Aorta (tissue), 5 donors: ENCODE measurements around the gene ANK2. TPM values are rescaled to one million over a fixed set of nuclear protein-coding genes. Genes with fewer than 3 reads are reported as not detected.

ENCODE experiments used
- ATAC-seq: fragments of 200-7000 bp; cut with Tn5 transposase; one replicate; pipeline ENCODE4 v1.9.1; 2022; ENCODE audit warnings: moderate library complexity; ENCODE audit not compliant: low FRiP score
- DNase-seq, 2 donors: peaks; one replicate each; pipeline ENCODE4 v3.0.0-alpha.2; 2020
- H3K27ac ChIP-seq, 2 donors: one replicate each; pipeline ENCODE4 v1.5.1; 2013; ENCODE audit warnings: low read length in 2 of 2, mild to moderate bottlenecking in 2 of 2, moderate library complexity in 2 of 2, control low read depth in 1 of 2, inconsistent platforms in 1 of 2, low read depth in 1 of 2
- H3K27me3 ChIP-seq, 2 donors: one replicate each; pipeline ENCODE4 v1.6.1; 2013; ENCODE audit warnings: control low read depth in 1 of 2, low read length in 1 of 2, mild to moderate bottlenecking in 1 of 2, moderate library complexity in 1 of 2; ENCODE audit not compliant: insufficient read depth in 2 of 2, control insufficient read depth in 1 of 2
- H3K36me3 ChIP-seq, 2 donors: one replicate each; pipeline ENCODE4 v1.6.1; 2013; ENCODE audit warnings: control low read depth in 1 of 2, low read length in 1 of 2, mild to moderate bottlenecking in 1 of 2; ENCODE audit not compliant: insufficient read depth in 2 of 2, control insufficient read depth in 1 of 2
- H3K4me1 ChIP-seq, 2 donors: one replicate each; pipeline ENCODE4 v1.6.1; 2013; ENCODE audit warnings: low read length in 2 of 2, control low read depth in 1 of 2, mild to moderate bottlenecking in 1 of 2, moderate library complexity in 1 of 2; ENCODE audit not compliant: insufficient read depth in 2 of 2, control insufficient read depth in 1 of 2
- H3K4me3 ChIP-seq, 2 donors: one replicate each; pipeline ENCODE4 v1.5.1; 2013; ENCODE audit warnings: low read length in 2 of 2, control low read depth in 1 of 2, mild to moderate bottlenecking in 1 of 2
- H3K9me3 ChIP-seq: one replicate; pipeline ENCODE4 v1.6.1; 2013; ENCODE audit warnings: mild to moderate bottlenecking, low read length; ENCODE audit not compliant: control insufficient read depth
- WGBS, 2 donors: extraction: QIAGEN DNeasy Blood & Tissue Kit; methylation state at CpG; one replicate each; pipeline ENCODE4 v1.1.7; 2013; 5-methylcytosine and 5-hydroxymethylcytosine counted together
- intact Hi-C, 2 donors: fragments of 100-400 bp; cut with DNase I; formaldehyde crosslinking; loops; one replicate each; pipeline versions ENCODE4 v1.14.2 to v1.15.0; 2022
- polyA plus RNA-seq, 2 donors: library from polyadenylated mRNA; stranded (reverse); fragments of 200-250 nt; gene quantifications; one replicate each; pipeline ENCODE4 v1.2.3, GENCODE V29; 2013
- total RNA-seq, 2 donors: library from RNA; stranded (reverse); fragmentation: NEBNext Ultra II Directional; extraction: Animal tissue kit (Norgen Biotek cat#: 25700); gene quantifications; one replicate each; pipeline ENCODE4 v1.2.1, GENCODE V29; 2021
- donor health status: healthy with polysubstance abuse.
- donor health status: Bipolar disorder and iron deficiency.
- donor health status: DM: no; HTN: no; CAD: no.
- donor health status: DM: no; HTN: no; CAD: no.
- donor health status: DM: yes; HTN: yes; CAD: no.

Gene ANK2
- total and polyA plus RNA-seq, 4 donors, result 1.6 to 117 (median 36.6) TPM

GRCh38 chr4:113332701-113333100 is 283.2 kb downstream of the ANK2 start:
- no peak overlapping the region for H3K4me3 ChIP-seq
- ATAC-seq (no peak), DNase-seq (no peak)
- intact Hi-C loops, result no loop called here
- no peaks in the 10 kb centered on the region for H3K27me3 ChIP-seq
- no peaks in the 10 kb centered on the region for H3K9me3 ChIP-seq
- WGBS, 2 donors, result 89 to 93% methylated on average over 5 of the region's 5 CpGs
- H3K36me3 ChIP-seq, result peaks cover 2 to 3% of the 10 kb centered on the region in 2 donors
- H3K27ac ChIP-seq, result no peak overlapping the region
- no peaks in the 10 kb centered on the region for H3K4me1 ChIP-seq

GRCh38 chr4:113335746-113336145 is 286.3 kb downstream of the ANK2 start:
- no peak overlapping the region for H3K27ac ChIP-seq
- intact Hi-C loops, result no loop called here
- no peak overlapping the region for H3K4me3 ChIP-seq
- ATAC-seq (no peak), DNase-seq (no peak)
- WGBS, 2 donors, result 93 to 95% methylated on average over 10 of the region's 10 CpGs
- peaks cover 2 to 3% of the 10 kb centered on the region in 2 donors for H3K36me3 ChIP-seq
- no peaks in the 10 kb centered on the region for H3K4me1 ChIP-seq
- no peaks in the 10 kb centered on the region for H3K9me3 ChIP-seq
- no peaks in the 10 kb centered on the region for H3K27me3 ChIP-seq

- Histone ChIP-seq H3K27ac (no peak overlapping the region), H3K4me3 (no peak overlapping the region), H3K4me1 (no peaks in the 10 kb centered on the region), H3K36me3 (peaks cover 2% of the 10 kb centered on the region in 2 donors), H3K9me3 (no peaks in the 10 kb centered on the region), H3K27me3 (no peaks in the 10 kb centered on the region)
- WGBS, 2 donors, result 88 to 92% methylated on average over 2 of the region's 2 CpGs
- intact Hi-C loops, result no loop called here
- no peak for DNase-seq
- ATAC-seq, result no peak
Observed at GRCh38 chr4:113336556-113336955, 287.1 kb downstream of the ANK2 start.

- intact Hi-C loops, result no loop called here
- peaks cover 0 to 3% of the 10 kb centered on the region in 2 donors for H3K36me3 ChIP-seq
- H3K9me3 ChIP-seq, result no peaks in the 10 kb centered on the region
- no peak for ATAC-seq
- H3K4me1 ChIP-seq, result no peaks in the 10 kb centered on the region
- WGBS, 2 donors, result 65 to 71% methylated on average over 4 of the region's 4 CpGs
- no peaks in the 10 kb centered on the region for H3K27me3 ChIP-seq
- no peak for DNase-seq
- H3K4me3 ChIP-seq, result no peak overlapping the region
- no peak overlapping the region for H3K27ac ChIP-seq
Observed at GRCh38 chr4:113339430-113339813, 290.0 kb downstream of the ANK2 start.

- Histone ChIP-seq H3K36me3 (peaks cover 0 to 2% of the 10 kb centered on the region in 2 donors), H3K4me1 (no peaks in the 10 kb centered on the region), H3K4me3 (no peak overlapping the region), H3K27ac (no peak overlapping the region), H3K27me3 (no peaks in the 10 kb centered on the region), H3K9me3 (no peaks in the 10 kb centered on the region)
- ATAC-seq (no peak), DNase-seq (no peak)
- intact Hi-C loops, result no loop called here
- WGBS, 2 donors, result 93 to 95% methylated on average over 3 of the region's 3 CpGs
Observed at GRCh38 chr4:113344100-113344499, 294.6 kb downstream of the ANK2 start.

- Histone ChIP-seq H3K4me3 (no peak overlapping the region), H3K27ac (no peak overlapping the region), H3K9me3 (no peaks in the 10 kb centered on the region), H3K4me1 (no peaks in the 10 kb centered on the region), H3K36me3 (peaks cover 0 to 2% of the 10 kb centered on the region in 2 donors), H3K27me3 (no peaks in the 10 kb centered on the region)
- intact Hi-C loops, result no loop called here
- DNase-seq (no peak), ATAC-seq (no peak)
- WGBS, 2 donors, result 50 to 51% methylated on average over 2 of the region's 2 CpGs
Observed at GRCh38 chr4:113347245-113347644, 297.8 kb downstream of the ANK2 start.

- Histone ChIP-seq H3K4me3 (no peak overlapping the region), H3K27ac (no peak overlapping the region), H3K4me1 (no peaks in the 10 kb centered on the region), H3K27me3 (no peaks in the 10 kb centered on the region), H3K9me3 (no peaks in the 10 kb centered on the region), H3K36me3 (no peaks in the 10 kb centered on the region)
- intact Hi-C loops, result no loop called here
- ATAC-seq, result no peak
- WGBS, 2 donors, result 87 to 88% methylated on average over 4 of the region's 4 CpGs
- DNase-seq, result no peak
Observed at GRCh38 chr4:113349430-113349829, 300.0 kb downstream of the ANK2 start.

GRCh38 chr4:113350576-113350975 is 301.1 kb downstream of the ANK2 start:
- DNase-seq, result no peak
- no peaks in the 10 kb centered on the region for H3K9me3 ChIP-seq
- intact Hi-C loops, result no loop called here

GRCh38 chr4:113355550-113356371 is 306.3 kb downstream of the ANK2 start:
- Histone ChIP-seq H3K36me3 (no peaks in the 10 kb centered on the region), H3K27me3 (no peaks in the 10 kb centered on the region), H3K27ac (no peak overlapping the region), H3K9me3 (no peaks in the 10 kb centered on the region), H3K4me3 (no peak overlapping the region), H3K4me1 (no peaks in the 10 kb centered on the region)
- intact Hi-C loops, result no loop called here
- 70 to 74% methylated on average over 13 of the region's 13 CpGs for WGBS, 2 donors
- ATAC-seq, result peak; percentile 64
- DNase-seq, result peak in 1 of 2 donors; percentile 64

More at GRCh38 chr4:113350576-113350975, 301.1 kb downstream of the ANK2 start:
- no peaks in the 10 kb centered on the region for H3K4me1 ChIP-seq
- no peak for ATAC-seq
- H3K27me3 ChIP-seq, result no peaks in the 10 kb centered on the region
- no peak overlapping the region for H3K4me3 ChIP-seq
- no peaks in the 10 kb centered on the region for H3K36me3 ChIP-seq
- no peak overlapping the region for H3K27ac ChIP-seq
